Heart left ventricle (tissue), 16 donors: ENCODE measurements around the gene NFKB1. TPM values are rescaled to one million over a fixed set of nuclear protein-coding genes. Genes with fewer than 3 reads are reported as not detected.
A peak's percentile ranks its signal among the peaks of the same experiment; 100 is the strongest.

Experiments used
- ATAC-seq, 4 donors: fragments of 200-7000 bp; cut with Tn5 transposase; one replicate each; pipeline ENCODE4 v1.9.1; 2020 to 2022; ENCODE audit warnings: moderate library complexity in 4 of 4, mild to moderate bottlenecking in 3 of 4, moderate number of reproducible peaks in 1 of 4
- DNase-seq, 5 donors: peaks; one replicate each; pipeline ENCODE4 v3.0.0-alpha.2; 2020
- H3K27ac ChIP-seq, 12 donors: fragments of 200-600 bp; sonication (generic) in 4 of 12; one replicate each; pipeline versions ENCODE4 v1.5.0 to v1.8.0; 2016 to 2022; ENCODE audit warnings: mild to moderate bottlenecking in 2 of 12
- H3K27me3 ChIP-seq, 9 donors: fragments of 200-600 bp; sonication (generic) in 2 of 9; one replicate each; pipeline versions ENCODE4 v1.5.1 to v1.8.0; 2016 to 2022; ENCODE audit warnings: mild to moderate bottlenecking in 3 of 9
- H3K36me3 ChIP-seq, 9 donors: fragments of 200-600 bp; sonication (generic) in 2 of 9; one replicate each; pipeline versions ENCODE4 v1.5.0 to v1.8.0; 2018 to 2022; ENCODE audit warnings: mild to moderate bottlenecking in 2 of 9
- H3K4me1 ChIP-seq, 12 donors: fragments of 200-600 bp; sonication (generic) in 4 of 12; one replicate each; pipeline versions ENCODE4 v1.5.0 to v1.8.0; 2016 to 2022; ENCODE audit warnings: mild to moderate bottlenecking in 3 of 12
- H3K4me3 ChIP-seq, 12 donors: fragments of 200-600 bp; sonication (generic) in 4 of 12; one replicate each; pipeline versions ENCODE4 v1.5.0 to v1.8.0; 2017 to 2022; ENCODE audit warnings: mild to moderate bottlenecking in 9 of 12, moderate library complexity in 4 of 12
- H3K9me3 ChIP-seq, 12 donors: fragments of 200-600 bp; sonication (generic) in 4 of 12; one replicate each; pipeline versions ENCODE4 v1.5.0 to v1.8.0; 2016 to 2022; ENCODE audit warnings: mild to moderate bottlenecking in 1 of 12
- POLR2A ChIP-seq, 2 donors: fragments of 450-650 bp; IDR thresholded peaks; one replicate each; pipeline ENCODE4 v1.6.1; 2017; ENCODE audit warnings: antibody characterized with exemption in 2 of 2, mild to moderate bottlenecking in 2 of 2, moderate library complexity in 2 of 2
- WGBS, 4 donors: extraction: QIAGEN DNeasy Blood & Tissue Kit in 2 of 4; methylation state at CpG; one replicate each; pipeline versions ENCODE4 v1.1.5 to v1.1.7; 2013 to 2018; 5-methylcytosine and 5-hydroxymethylcytosine counted together
- intact Hi-C, 10 donors: fragments of 100-400 bp; cut with DNase I; formaldehyde crosslinking; loops; one replicate each; pipeline versions ENCODE4 v1.11.1 to v1.14.2; 2022
- polyA plus RNA-seq, 2 donors: library from polyadenylated mRNA; stranded (reverse); fragments of 200-250 nt; gene quantifications; one replicate each; pipeline ENCODE4 v1.2.3, GENCODE V29; 2013
- total RNA-seq, 9 donors: library from RNA; depleted of rRNA in 2 of 9; stranded (reverse); fragments of >200 nt in 2 of 9; fragmentation: NEBNext Ultra II Directional in 3 of 9; extraction: Animal tissue kit (Norgen Biotek cat#: 25700) in 3 of 9; gene quantifications; one replicate each; pipeline versions ENCODE4 v1.1.0 to v1.2.4, GENCODE V29; 2016 to 2023
- TF ChIP-seq, protein P1 (sequence below), 12 donors: fragments of 200-600 bp; sonication (generic) in 4 of 12; IDR thresholded peaks; one replicate each; pipeline versions ENCODE4 v1.5.0 to v1.8.0; 2018 to 2022; ENCODE audit warnings: antibody characterized with exemption in 12 of 12, mild to moderate bottlenecking in 5 of 12
- donor health status: ischemic (EF 13 %, LVEDD 7.1; RV severe dilation, severe dysfunction).
- donor health status: healthy with polysubstance abuse.
- donor health status: DM: no; HTN: yes; CAD: no.
- donor health status: DM: no; HTN: no; CAD: no.
- donor health status: ischemic (EF 25% LVEDD 6.9; RV normal size, moderate dysfunction).
- donor health status: ischemic (EF 25% LVEDD 5.7; RV mildly dilated, moderate dysfunction).
- donor health status: healthy.
- donor health status: DM: yes; HTN: yes; CAD: no.
- donor health status: ischemic (EF 35%, LVEDD 5.7; RV mildly dilated, moderate dysfunction).
- donor health status: nonischemic (EF 11% LVEDD 7.7; RV severe dilation, severe dysfunction).
- donor health status: DM: yes; HTN: yes; CAD: no.
- donor health status: PGD.
- donor health status: ischemic (EF 29% LVEDD 5.4; RV normal size, mild dysfunction).
- donor health status: nonischemic (EF 23%, LVEDD 6.1; RV moderate dilation, normal function).

NFKB1 gene
- total and polyA plus RNA-seq, 11 donors = 4.8 to 34.1 (median 19.2) TPM

GRCh38 chr4:102560571-102561341 is 59.6 kb downstream of the NFKB1 start:
- Histone ChIP-seq H3K27me3 (no peaks in the 10 kb centered on the region), H3K36me3 (no peaks in the 10 kb centered on the region), H3K4me3 (peak overlapping the region in 2 of 12 donors; percentile 2 to 6), H3K9me3 (no peaks in the 10 kb centered on the region), H3K27ac (peak overlapping the region in 1 of 12 donors; percentile 59), H3K4me1 (peaks cover 0 to 48% (median 15%) of the 10 kb centered on the region in 12 donors)
- DNase-seq = no peak
- TF ChIP-seq, protein P1, sequence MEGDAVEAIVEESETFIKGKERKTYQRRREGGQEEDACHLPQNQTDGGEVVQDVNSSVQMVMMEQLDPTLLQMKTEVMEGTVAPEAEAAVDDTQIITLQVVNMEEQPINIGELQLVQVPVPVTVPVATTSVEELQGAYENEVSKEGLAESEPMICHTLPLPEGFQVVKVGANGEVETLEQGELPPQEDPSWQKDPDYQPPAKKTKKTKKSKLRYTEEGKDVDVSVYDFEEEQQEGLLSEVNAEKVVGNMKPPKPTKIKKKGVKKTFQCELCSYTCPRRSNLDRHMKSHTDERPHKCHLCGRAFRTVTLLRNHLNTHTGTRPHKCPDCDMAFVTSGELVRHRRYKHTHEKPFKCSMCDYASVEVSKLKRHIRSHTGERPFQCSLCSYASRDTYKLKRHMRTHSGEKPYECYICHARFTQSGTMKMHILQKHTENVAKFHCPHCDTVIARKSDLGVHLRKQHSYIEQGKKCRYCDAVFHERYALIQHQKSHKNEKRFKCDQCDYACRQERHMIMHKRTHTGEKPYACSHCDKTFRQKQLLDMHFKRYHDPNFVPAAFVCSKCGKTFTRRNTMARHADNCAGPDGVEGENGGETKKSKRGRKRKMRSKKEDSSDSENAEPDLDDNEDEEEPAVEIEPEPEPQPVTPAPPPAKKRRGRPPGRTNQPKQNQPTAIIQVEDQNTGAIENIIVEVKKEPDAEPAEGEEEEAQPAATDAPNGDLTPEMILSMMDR (IDR thresholded peaks at IDR 0.05) = no peak
- no peak for TF ChIP-seq POLR2A (IDR thresholded peaks at IDR 0.05)
- 79 to 86% (median 82%) methylated on average over 4 of the region's 4 CpGs for WGBS, 4 donors
- intact Hi-C loops = no loop called here
- ATAC-seq = peak in 3 of 4 donors; percentile 29 to 46 (median 42)

DNA sequence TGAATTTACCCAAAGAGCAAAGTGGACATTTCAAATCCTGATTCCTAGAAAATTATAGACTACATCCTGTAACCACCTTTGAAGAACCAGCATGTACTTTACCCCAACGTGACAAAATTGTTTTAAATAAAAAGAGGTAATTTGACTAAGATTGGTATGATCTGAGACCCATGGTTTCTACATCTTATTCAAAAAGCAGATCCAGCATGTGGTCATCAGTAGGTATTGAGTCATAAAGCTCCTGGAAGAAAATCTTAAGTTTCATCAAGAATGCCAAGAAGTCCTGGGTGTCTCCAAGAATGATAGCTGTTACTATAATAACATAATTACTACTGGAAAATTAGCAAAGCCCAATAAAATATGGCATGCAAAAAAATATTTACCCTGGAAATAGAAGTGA is 61.8 kb downstream of the NFKB1 start:
- 73 to 88% (median 83%) methylated on average over 1 of the region's 1 CpG for WGBS, 4 donors
- TF ChIP-seq, protein P1 (IDR thresholded peaks at IDR 0.05) = no peak
- no peak for TF ChIP-seq POLR2A (IDR thresholded peaks at IDR 0.05)
- ATAC-seq (no peak), DNase-seq (no peak)
- no peak overlapping the region for H3K4me3 ChIP-seq
- intact Hi-C loops = no loop called here
- peaks cover 0 to 36% (median 13%) of the 10 kb centered on the region in 12 donors for H3K4me1 ChIP-seq
- no peaks in the 10 kb centered on the region for H3K27me3 ChIP-seq
- H3K9me3 ChIP-seq = no peaks in the 10 kb centered on the region
- peaks cover 0 to 17% (median 10%) of the 10 kb centered on the region in 9 donors for H3K36me3 ChIP-seq
- no peak overlapping the region for H3K27ac ChIP-seq

DNA sequence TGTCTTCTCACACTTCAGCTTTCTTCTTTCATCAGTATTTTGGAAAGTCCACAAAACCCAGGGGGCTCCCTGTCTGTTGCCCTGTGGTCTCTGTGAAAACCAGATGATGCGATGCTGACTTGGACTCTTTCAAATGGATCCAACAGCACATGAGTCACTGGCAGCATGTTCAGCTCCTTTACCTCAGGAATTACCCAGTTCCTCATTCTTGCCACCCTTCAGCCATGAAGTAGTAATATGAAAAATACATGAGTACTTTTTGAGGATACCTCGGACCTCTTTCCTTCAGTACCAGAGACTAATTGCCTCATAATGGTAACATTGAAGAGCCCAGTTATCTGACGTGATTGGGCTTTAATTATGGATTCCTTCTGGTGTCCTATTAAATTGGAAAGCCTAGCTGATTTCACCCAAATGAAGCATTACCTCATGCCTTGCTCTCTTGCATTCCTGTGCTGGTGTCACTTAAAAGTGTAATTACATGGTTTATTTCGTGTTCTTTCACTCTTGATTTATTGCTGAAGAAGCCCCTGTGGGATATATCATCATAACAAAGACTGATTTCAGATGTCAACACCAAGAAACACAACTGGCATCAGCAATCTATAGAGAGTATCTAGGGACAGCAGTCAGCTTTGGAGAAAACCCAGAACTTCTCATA is 63.4 kb downstream of the NFKB1 start:
- H3K27ac ChIP-seq = no peak overlapping the region
- TF ChIP-seq POLR2A (IDR thresholded peaks at IDR 0.05) = no peak
- TF ChIP-seq, protein P1 (IDR thresholded peaks at IDR 0.05) = no peak
- 79 to 88% (median 84%) methylated on average over 4 of the region's 4 CpGs for whole genome bisulfite sequencing, 4 donors
- peak in 1 of 4 donors; percentile 28 for ATAC-seq
- no peaks in the 10 kb centered on the region for H3K27me3 ChIP-seq
- peaks cover 0 to 27% (median 10%) of the 10 kb centered on the region in 9 donors for H3K36me3 ChIP-seq
- DNase-seq = no peak
- no peak overlapping the region for H3K4me3 ChIP-seq
- no peaks in the 10 kb centered on the region for H3K9me3 ChIP-seq
- intact Hi-C loops = no loop called here
- peaks cover 0 to 32% (median 15%) of the 10 kb centered on the region in 12 donors for H3K4me1 ChIP-seq

DNA sequence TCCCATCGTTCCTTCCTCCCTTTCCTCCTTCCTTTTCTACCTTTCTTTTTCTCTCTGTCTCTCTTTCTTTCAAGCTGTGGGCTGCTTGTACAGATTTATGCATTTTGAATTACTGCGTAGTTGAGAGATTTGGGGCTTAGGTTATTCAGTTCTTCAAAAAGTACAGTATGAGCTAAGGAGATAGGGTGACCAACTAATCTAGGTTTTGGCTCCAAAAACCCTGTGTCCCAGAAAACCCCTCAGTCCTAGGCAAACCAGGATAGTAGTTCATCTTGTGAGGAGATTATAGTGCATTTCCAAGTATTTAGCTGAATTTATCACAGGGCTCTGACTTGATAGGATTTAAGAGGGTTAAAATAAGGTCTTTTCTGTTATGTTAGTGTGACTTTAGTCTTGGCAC is 64.5 kb downstream of the NFKB1 start:
- TF ChIP-seq POLR2A (IDR thresholded peaks at IDR 0.05) = no peak
- Histone ChIP-seq H3K27me3 (no peaks in the 10 kb centered on the region), H3K27ac (no peak overlapping the region), H3K36me3 (peaks cover 0 to 28% (median 10%) of the 10 kb centered on the region in 9 donors), H3K4me1 (peaks cover 0 to 24% (median 9%) of the 10 kb centered on the region in 12 donors), H3K4me3 (no peak overlapping the region), H3K9me3 (peaks cover 0 to 7% (median 0%) of the 10 kb centered on the region in 12 donors)
- no peak for DNase-seq
- no peak for ATAC-seq
- intact Hi-C loops = no loop called here
- 36 to 83% (median 39%) methylated on average over 2 of the region's 2 CpGs for WGBS, 4 donors
